ENCODE measurements around the gene TIMM44.
"Not testable (repeated sequence)": the region's sequence is repeated elsewhere in the genome, so short reads cannot be mapped to it uniquely, and the experiment has no call there.

The TIMM44 gene

GRCh38 chr19:7933828-7934725 lies 9.4 kb downstream of the TIMM44 start:
- no peak for TF ChIP-seq CTCF (IDR thresholded peaks at IDR 0.05; ENCODE audit: low read depth, low read length)
- no peak for DNase-seq (ENCODE audit: low read depth in 2 of 2)
- no peak overlapping the region for H3K4me3 ChIP-seq (replicated peaks in 1 of 2; ENCODE audit: low read depth in 2 of 2, low read length in 2 of 2)

- H3K4me3 ChIP-seq (replicated peaks in 1 of 2; ENCODE audit: low read depth in 2 of 2, low read length in 2 of 2): no peak overlapping the region
- peak; percentile 36 for TF ChIP-seq CTCF (IDR thresholded peaks at IDR 0.05; ENCODE audit: low read depth, low read length)
- DNase-seq (ENCODE audit: low read depth in 2 of 2): no peak
Observed at GRCh38 chr19:7933411-7933810, 10.1 kb downstream of the TIMM44 start.

GRCh38 chr19:7932930-7933300 lies 10.6 kb downstream of the TIMM44 start:
- no peak for DNase-seq (ENCODE audit: low read depth in 2 of 2)
- no peak for TF ChIP-seq CTCF (IDR thresholded peaks at IDR 0.05; ENCODE audit: low read depth, low read length)
- H3K4me3 ChIP-seq (replicated peaks in 1 of 2; ENCODE audit: low read depth in 2 of 2, low read length in 2 of 2): no peak overlapping the region

- no peak for DNase-seq (ENCODE audit: low read depth in 2 of 2)
- H3K4me3 ChIP-seq (replicated peaks in 1 of 2; ENCODE audit: low read depth in 2 of 2, low read length in 2 of 2): no peak overlapping the region
- no peak for TF ChIP-seq CTCF (IDR thresholded peaks at IDR 0.05; ENCODE audit: low read depth, low read length)
Observed at GRCh38 chr19:7932276-7932929, 11.1 kb downstream of the TIMM44 start.

- no peak overlapping the region for H3K4me3 ChIP-seq (replicated peaks in 1 of 2; ENCODE audit: low read depth in 2 of 2, low read length in 2 of 2)
- DNase-seq (ENCODE audit: low read depth in 2 of 2): no peak
- TF ChIP-seq CTCF (IDR thresholded peaks at IDR 0.05; ENCODE audit: low read depth, low read length): no peak
Observed at GRCh38 chr19:7931221-7932061, 12.0 kb downstream of the TIMM44 start.

GRCh38 chr19:7930765-7931164 lies 12.7 kb downstream of the TIMM44 start:
- no peak overlapping the region for H3K4me3 ChIP-seq (replicated peaks in 1 of 2; ENCODE audit: low read depth in 2 of 2, low read length in 2 of 2)
- no peak for TF ChIP-seq CTCF (IDR thresholded peaks at IDR 0.05; ENCODE audit: low read depth, low read length)
- DNase-seq (ENCODE audit: low read depth in 2 of 2): no peak

GRCh38 chr19:7930030-7930429 lies 13.4 kb downstream of the TIMM44 start:
- DNase-seq (ENCODE audit: low read depth in 2 of 2); H3K4me3 ChIP-seq (replicated peaks in 1 of 2; ENCODE audit: low read depth in 2 of 2, low read length in 2 of 2): not testable (repeated sequence)
